GM12874 (cell line): ENCODE measurements around the gene XYLB.

Source experiments
- CTCF ChIP-seq: IDR thresholded peaks from 2 replicates; pipeline ENCODE4 v1.5.1; 2011; ENCODE audit warnings: low read depth, mild to moderate bottlenecking, control low read depth, low read length, moderate library complexity; ENCODE audit not compliant: insufficient read depth

XYLB gene

DNA sequence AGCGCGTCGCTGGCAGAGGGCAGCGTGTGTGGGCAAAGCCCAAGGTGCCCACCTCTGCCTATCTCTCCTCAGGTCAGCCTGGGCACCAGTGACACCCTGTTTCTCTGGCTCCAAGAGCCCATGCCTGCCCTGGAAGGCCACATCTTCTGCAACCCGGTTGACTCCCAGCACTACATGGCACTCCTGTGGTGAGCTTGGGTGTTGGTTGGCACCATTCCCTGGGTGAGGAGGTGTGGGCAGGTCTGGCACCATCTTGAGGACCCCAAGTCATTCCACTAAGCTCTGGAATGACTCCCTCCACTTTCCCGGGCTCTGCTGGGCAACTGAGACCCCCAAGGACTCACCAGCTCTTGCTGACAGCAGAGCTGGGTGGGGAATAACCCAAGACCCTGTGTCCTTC lies 28.5 kb downstream of the XYLB start:
- no peak for TF ChIP-seq CTCF

- no peak for TF ChIP-seq CTCF
Measured at GRCh38 chr3:38375488-38376097, 29.0 kb downstream of the XYLB start.

DNA sequence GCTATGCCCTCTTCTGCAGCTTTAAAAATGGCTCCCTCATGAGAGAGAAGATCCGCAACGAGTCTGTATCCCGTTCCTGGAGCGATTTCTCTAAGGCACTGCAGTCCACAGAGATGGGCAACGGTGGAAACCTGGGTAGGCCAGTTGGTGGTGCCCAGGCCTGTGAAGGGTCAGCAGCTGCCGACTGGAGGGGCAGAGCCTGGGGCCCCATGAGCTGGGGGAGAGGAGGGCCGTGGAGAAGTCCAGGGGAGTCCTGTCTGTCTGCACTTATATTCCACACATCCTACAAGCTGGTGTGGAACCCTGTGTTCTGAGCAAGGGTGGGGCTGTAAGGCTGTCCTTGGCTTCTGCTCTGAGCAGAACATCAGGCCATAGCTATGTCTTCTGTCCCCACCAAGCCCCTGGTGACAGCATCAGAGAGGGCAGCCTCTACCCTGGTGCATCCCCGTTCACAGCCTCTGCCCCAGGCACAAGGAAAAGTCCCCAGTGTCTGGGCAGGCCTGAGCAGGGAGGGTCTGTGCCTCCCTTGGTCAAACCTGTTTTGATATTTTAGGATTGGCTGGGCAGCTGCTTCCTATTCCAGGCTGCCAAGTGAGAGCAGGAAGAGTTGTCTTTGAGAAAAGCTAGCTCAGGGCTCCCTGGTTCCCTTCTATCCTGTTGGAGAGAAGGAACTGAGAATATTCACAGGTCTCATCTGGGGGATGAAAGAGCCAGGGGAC lies 29.7 kb downstream of the XYLB start:
- TF ChIP-seq CTCF = no peak

- TF ChIP-seq CTCF = no peak
Measured at GRCh38 chr3:38379201-38379770, 32.7 kb downstream of the XYLB start.

- TF ChIP-seq CTCF = no peak
Measured at GRCh38 chr3:38382506-38383080, 36.0 kb downstream of the XYLB start.

DNA sequence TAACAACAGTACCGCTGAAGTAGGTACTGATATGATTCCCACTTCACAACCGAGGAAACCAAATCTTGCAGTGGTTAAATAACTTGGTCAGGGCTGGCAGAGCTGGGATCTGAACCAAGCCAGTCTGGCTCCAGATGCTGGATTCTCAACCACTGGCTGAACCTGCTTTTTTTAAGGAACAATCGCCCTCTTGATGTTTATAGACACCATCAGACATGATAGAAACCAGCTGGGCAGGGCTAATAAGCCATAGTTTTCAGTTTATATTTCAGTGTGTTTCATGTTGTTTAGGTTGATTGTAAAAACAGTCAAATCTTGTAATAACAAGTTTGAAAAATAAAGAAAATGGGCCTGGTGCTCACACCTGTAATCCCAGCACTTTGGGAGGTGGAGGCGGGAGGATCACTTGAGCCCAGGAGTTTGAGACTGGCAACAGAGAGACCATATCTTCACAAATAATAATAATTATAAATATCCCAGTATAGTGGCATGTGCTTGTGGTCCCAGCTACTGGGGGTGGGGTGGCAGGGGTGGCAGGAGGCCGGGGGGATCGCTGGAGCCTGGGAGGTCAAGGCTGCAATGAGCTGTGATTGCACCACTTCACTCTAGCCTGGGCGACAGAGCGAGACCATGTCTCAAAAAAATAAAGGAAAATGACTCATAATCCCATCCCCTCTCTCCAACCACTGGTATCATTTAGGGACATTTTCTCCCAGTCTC lies 36.7 kb downstream of the XYLB start:
- no peak for TF ChIP-seq CTCF
